ENCODE measurements around the gene LRRC3B.
"Not testable (repeated sequence)": the region's sequence is repeated elsewhere in the genome, so short reads cannot be mapped to it uniquely, and the experiment has no call there.

Gene LRRC3B

GRCh38 chr3:26622621-26623418 is at the start of gene LRRC3B:
Gene LRRC3B (plus strand): TSS chr3:26622772. CDS start chr3:26709673, 86,901 bp downstream.
- DNase-seq (ENCODE audit: low spot score), result no peak

GRCh38 chr3:26574766-26575165 is 47.8 kb upstream of the LRRC3B start:
- no peak for DNase-seq (ENCODE audit: low spot score)

GRCh38 chr3:26579116-26579515 is 43.5 kb upstream of the LRRC3B start:
- DNase-seq (ENCODE audit: low spot score), result no peak

- no peak for DNase-seq (ENCODE audit: low spot score)
Measured at GRCh38 chr3:26587571-26587970, 35.0 kb upstream of the LRRC3B start.

GRCh38 chr3:26588931-26589330 is 33.6 kb upstream of the LRRC3B start:
- DNase-seq (ENCODE audit: low spot score), result no peak

GRCh38 chr3:26589678-26590077 is 32.9 kb upstream of the LRRC3B start:
- DNase-seq (ENCODE audit: low spot score), result no peak

GRCh38 chr3:26590919-26591484 is 31.6 kb upstream of the LRRC3B start:
- DNase-seq (ENCODE audit: low spot score), result no peak

GRCh38 chr3:26591926-26592325 is 30.6 kb upstream of the LRRC3B start:
- DNase-seq (ENCODE audit: low spot score), result no peak

- DNase-seq (ENCODE audit: low spot score), result no peak
Measured at GRCh38 chr3:26592451-26592850, 30.1 kb upstream of the LRRC3B start.

- DNase-seq (ENCODE audit: low spot score), result no peak
Measured at GRCh38 chr3:26596335-26596734, 26.2 kb upstream of the LRRC3B start.

GRCh38 chr3:26603311-26603710 is 19.3 kb upstream of the LRRC3B start:
- DNase-seq (ENCODE audit: low spot score), result not testable (repeated sequence)

- not testable (repeated sequence) for DNase-seq (ENCODE audit: low spot score)
Measured at GRCh38 chr3:26603771-26604170, 18.8 kb upstream of the LRRC3B start.

- no peak for DNase-seq (ENCODE audit: low spot score)
Measured at GRCh38 chr3:26614006-26614685, 8.4 kb upstream of the LRRC3B start.

GRCh38 chr3:26621176-26621575 is 1.4 kb upstream of the LRRC3B start:
- DNase-seq (ENCODE audit: low spot score), result no peak

GRCh38 chr3:26621906-26622620 is 509 bp upstream of the LRRC3B start:
- no peak for DNase-seq (ENCODE audit: low spot score)

GRCh38 chr3:26623419-26624208 is 1.0 kb downstream of the LRRC3B start:
- no peak for DNase-seq (ENCODE audit: low spot score)

- DNase-seq (ENCODE audit: low spot score), result no peak
Measured at GRCh38 chr3:26624209-26624765, 1.7 kb downstream of the LRRC3B start.

- DNase-seq (ENCODE audit: low spot score), result no peak
Measured at GRCh38 chr3:26625187-26625586, 2.6 kb downstream of the LRRC3B start.

GRCh38 chr3:26627080-26627479 is 4.5 kb downstream of the LRRC3B start:
- no peak for DNase-seq (ENCODE audit: low spot score)

- no peak for DNase-seq (ENCODE audit: low spot score)
Measured at GRCh38 chr3:26628915-26629314, 6.3 kb downstream of the LRRC3B start.

- no peak for DNase-seq (ENCODE audit: low spot score)
Measured at GRCh38 chr3:26630669-26631389, 8.3 kb downstream of the LRRC3B start.

All from HuH-7.5 (cell line).